ENCODE data around the gene SH3D19. TPM values are rescaled to one million over a fixed set of nuclear protein-coding genes. Genes with fewer than 3 reads are reported as not detected.
A peak's percentile ranks its signal among the peaks of the same experiment; 100 is the strongest.

SH3D19 gene
- total RNA-seq, 1 donor from 2014 or later, result 110 TPM

DNA sequence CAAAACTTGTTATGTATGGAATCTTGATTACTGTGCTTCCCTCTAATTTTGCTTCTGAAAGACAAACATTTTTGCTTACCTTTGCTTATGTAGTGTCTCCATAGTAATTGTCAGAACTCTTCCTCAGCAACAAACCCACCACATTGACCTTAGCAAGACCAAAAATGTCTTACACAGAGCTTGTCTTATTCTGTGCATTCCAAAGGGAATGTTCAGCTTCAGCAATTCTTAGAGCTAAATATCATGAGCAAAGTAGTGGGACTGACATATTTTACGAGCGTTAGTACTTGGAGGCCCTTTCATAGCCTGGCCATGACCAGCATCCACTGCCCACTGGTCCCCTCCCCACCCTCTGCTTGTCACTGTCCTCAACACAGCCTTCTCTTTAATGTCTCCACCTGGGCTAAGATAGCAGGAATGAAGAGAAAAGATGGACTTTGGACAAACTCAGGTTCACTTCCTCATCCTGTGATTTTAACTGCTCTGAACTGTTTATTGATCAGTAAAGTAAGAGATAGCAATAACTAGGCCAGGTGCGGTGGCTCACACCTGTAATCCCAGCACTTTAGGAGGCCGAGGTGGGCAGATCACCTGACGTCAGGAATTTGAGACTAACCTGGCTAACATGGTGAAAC lies 15.5 kb upstream of the SH3D19 start:
- no peak overlapping the region for H3K27ac ChIP-seq
- no peak overlapping the region for H3K4me3 ChIP-seq
- intact Hi-C loops (cut with DNase I), result no loop called here
- H3K9me3 ChIP-seq, result no peaks in the 10 kb centered on the region
- H3K27me3 ChIP-seq, result no peaks in the 10 kb centered on the region
- TF ChIP-seq, protein P1, sequence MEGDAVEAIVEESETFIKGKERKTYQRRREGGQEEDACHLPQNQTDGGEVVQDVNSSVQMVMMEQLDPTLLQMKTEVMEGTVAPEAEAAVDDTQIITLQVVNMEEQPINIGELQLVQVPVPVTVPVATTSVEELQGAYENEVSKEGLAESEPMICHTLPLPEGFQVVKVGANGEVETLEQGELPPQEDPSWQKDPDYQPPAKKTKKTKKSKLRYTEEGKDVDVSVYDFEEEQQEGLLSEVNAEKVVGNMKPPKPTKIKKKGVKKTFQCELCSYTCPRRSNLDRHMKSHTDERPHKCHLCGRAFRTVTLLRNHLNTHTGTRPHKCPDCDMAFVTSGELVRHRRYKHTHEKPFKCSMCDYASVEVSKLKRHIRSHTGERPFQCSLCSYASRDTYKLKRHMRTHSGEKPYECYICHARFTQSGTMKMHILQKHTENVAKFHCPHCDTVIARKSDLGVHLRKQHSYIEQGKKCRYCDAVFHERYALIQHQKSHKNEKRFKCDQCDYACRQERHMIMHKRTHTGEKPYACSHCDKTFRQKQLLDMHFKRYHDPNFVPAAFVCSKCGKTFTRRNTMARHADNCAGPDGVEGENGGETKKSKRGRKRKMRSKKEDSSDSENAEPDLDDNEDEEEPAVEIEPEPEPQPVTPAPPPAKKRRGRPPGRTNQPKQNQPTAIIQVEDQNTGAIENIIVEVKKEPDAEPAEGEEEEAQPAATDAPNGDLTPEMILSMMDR (IDR thresholded peaks at IDR 0.05), result no peak
- H3K4me1 ChIP-seq, result no peaks in the 10 kb centered on the region
- H3K36me3 ChIP-seq, result no peaks in the 10 kb centered on the region
- DNase-seq (ENCODE audit: low spot score in 2 of 2), result no peak

DNA sequence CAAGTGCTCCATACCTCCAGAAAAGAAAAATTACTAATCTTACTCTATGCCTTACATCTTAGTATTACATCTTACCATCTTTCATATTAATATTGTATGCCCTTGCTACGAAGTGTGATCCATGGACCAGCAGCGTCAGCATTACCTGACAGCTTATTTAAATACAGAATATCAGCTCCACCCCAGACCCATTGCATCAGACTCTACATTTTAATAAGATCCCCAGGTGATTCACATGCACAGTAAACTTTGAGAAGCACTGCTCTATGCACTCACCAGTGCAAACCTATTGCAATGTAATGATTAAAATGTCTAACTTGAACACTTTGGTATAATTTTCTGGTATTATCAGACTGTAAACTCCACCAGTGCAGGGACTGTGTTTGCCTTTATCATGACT lies 14.1 kb upstream of the SH3D19 start:
- Histone ChIP-seq H3K4me1 (no peaks in the 10 kb centered on the region), H3K27me3 (no peaks in the 10 kb centered on the region), H3K4me3 (no peak overlapping the region), H3K36me3 (no peaks in the 10 kb centered on the region), H3K27ac (no peak overlapping the region), H3K9me3 (no peaks in the 10 kb centered on the region)
- intact Hi-C loops (cut with DNase I), result no loop called here
- TF ChIP-seq, protein P1 (IDR thresholded peaks at IDR 0.05), result no peak
- DNase-seq (ENCODE audit: low spot score in 2 of 2), result no peak

DNA sequence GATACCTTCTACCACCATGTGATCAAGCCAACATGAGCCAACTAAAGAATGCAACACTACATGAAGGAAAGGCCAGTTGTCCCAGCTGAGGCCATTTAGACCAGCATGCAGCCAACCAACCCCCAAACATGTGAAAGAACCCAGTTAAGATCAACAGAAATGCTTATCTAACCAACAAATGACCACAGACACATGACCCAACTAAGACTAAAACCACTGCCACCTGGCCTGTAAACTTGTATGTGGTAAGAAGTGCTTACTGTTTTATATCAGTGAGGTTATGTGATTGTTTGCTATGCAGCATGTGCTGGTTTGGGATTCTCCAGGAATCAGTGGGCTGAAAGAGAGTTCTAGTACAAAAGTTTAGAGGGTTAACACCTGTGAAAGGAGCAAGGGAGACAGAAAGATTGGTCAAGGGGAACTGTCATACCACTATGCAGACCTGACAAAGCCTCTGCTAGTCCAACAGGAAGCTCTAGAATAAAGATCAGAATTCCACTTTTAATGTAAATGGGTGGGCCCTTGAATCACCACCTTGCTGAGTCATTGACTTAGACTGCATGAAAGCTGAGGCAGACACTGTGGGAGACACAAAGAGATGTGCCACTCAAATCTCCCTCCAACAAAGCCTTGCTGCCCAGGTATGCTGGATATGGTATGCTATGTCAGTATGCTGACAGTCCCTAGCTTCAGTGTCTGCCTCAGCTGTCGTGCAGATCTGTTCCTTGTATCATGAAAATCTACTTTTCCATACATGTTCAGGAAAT lies 6.1 kb upstream of the SH3D19 start:
- TF ChIP-seq, protein P1 (IDR thresholded peaks at IDR 0.05), result no peak
- intact Hi-C loops (cut with DNase I), result no loop called here

DNA sequence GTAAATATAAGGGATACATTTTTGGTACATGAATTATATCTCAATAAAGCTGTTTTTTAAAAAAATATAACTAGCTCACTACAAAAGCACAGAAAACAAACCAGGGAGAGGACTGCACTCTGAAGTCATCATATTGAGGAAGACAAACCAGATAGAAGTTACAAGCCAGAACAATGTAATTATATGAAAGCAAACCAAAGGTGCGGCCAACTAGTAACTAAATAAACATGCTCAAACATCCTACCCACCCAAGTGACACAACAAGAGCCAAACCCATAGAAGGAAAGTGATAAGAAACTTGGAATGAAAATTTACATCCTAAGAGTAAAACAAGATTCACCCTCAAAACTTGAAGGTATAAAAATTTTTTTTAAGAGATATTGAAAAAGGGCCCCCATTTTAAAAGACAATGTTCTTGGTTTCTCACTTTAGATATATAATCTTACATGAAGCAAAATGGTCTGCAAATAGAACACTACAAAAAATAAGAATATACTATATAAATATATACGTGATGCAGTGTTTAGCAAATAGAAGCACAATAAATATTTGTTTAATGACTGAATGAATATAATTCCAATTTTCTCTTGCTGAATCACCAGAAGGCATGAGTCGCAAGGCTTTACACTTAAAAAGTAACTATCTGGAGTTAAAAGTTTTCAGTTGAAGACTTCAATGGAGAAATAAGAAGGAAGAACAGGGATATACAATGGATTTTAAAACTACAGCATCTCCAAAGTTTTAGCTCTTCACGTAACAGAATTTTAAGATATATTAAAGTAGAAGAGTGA lies 4.0 kb upstream of the SH3D19 start:
- H3K27ac ChIP-seq, result no peak overlapping the region
- H3K36me3 ChIP-seq, result no peaks in the 10 kb centered on the region
- intact Hi-C loops (cut with DNase I), result no loop called here
- DNase-seq (ENCODE audit: low spot score in 2 of 2), result no peak
- no peaks in the 10 kb centered on the region for H3K4me1 ChIP-seq
- H3K9me3 ChIP-seq, result no peaks in the 10 kb centered on the region
- no peaks in the 10 kb centered on the region for H3K27me3 ChIP-seq
- H3K4me3 ChIP-seq, result no peak overlapping the region
- TF ChIP-seq, protein P1 (IDR thresholded peaks at IDR 0.05), result no peak

More for the DNA sequence above, 6.1 kb upstream of the SH3D19 start:
- H3K4me1 ChIP-seq, result no peaks in the 10 kb centered on the region
- no peaks in the 10 kb centered on the region for H3K27me3 ChIP-seq
- H3K27ac ChIP-seq, result no peak overlapping the region
- H3K4me3 ChIP-seq, result no peak overlapping the region
- no peak for DNase-seq (ENCODE audit: low spot score in 2 of 2)
- no peaks in the 10 kb centered on the region for H3K36me3 ChIP-seq
- no peaks in the 10 kb centered on the region for H3K9me3 ChIP-seq

DNA sequence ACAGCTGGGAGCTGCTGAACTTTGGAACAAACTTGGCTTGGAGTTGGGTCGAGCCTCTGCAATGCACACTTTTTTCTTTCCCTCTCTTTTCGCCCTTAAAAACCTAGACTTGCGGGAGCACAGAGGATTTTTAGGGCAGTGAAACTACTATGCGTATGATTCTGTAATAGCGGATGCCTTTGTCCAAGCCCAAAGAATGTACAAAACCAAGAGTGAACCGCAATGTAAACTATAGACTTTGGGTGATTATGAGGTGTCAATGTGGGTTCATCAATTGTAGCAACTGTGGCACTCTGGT lies 493 bp upstream of the SH3D19 start:
- no peaks in the 10 kb centered on the region for H3K4me1 ChIP-seq
- no peaks in the 10 kb centered on the region for H3K9me3 ChIP-seq
- peak overlapping the region; percentile 82 to 85 for H3K4me3 ChIP-seq
- intact Hi-C loops (cut with DNase I), result loop anchor here (2.0 kb wide), 1 partner anchor 99 kb away; no protein-coding TSS in a partner anchor
- no peak for DNase-seq (ENCODE audit: low spot score in 2 of 2)
- no peaks in the 10 kb centered on the region for H3K36me3 ChIP-seq
- H3K27ac ChIP-seq, result peak overlapping the region; percentile 92
- TF ChIP-seq, protein P1 (IDR thresholded peaks at IDR 0.05), result no peak
- H3K27me3 ChIP-seq, result no peaks in the 10 kb centered on the region
